Measurements from ENCODE around the gene ABTB1.
"Not testable (repeated sequence)": the region's sequence is repeated elsewhere in the genome, so short reads cannot be mapped to it uniquely, and the experiment has no call there.

The ABTB1 gene

GRCh38 chr3:127647845-127648204, 24.9 kb upstream of the ABTB1 start:
- no peak for DNase-seq (ENCODE audit: low read depth in 1 of 2, low spot score in 1 of 2)

- DNase-seq (ENCODE audit: low read depth in 1 of 2, low spot score in 1 of 2): no peak
These were observed 22.5 kb upstream of the ABTB1 start for GRCh38 chr3:127650236-127650635.

GRCh38 chr3:127651516-127652172, 21.1 kb upstream of the ABTB1 start:
- no peak for DNase-seq (ENCODE audit: low read depth in 1 of 2, low spot score in 1 of 2)

- DNase-seq (ENCODE audit: low read depth in 1 of 2, low spot score in 1 of 2): no peak
These were observed 20.3 kb upstream of the ABTB1 start for GRCh38 chr3:127652246-127652995.

GRCh38 chr3:127654374-127654773, 18.4 kb upstream of the ABTB1 start:
- no peak for DNase-seq (ENCODE audit: low read depth in 1 of 2, low spot score in 1 of 2)

GRCh38 chr3:127654993-127655392, 17.8 kb upstream of the ABTB1 start:
- not testable (repeated sequence) for DNase-seq (ENCODE audit: low read depth in 1 of 2, low spot score in 1 of 2)

GRCh38 chr3:127655641-127656040, 17.1 kb upstream of the ABTB1 start:
- no peak for DNase-seq (ENCODE audit: low read depth in 1 of 2, low spot score in 1 of 2)

GRCh38 chr3:127656906-127657305, 15.8 kb upstream of the ABTB1 start:
- DNase-seq (ENCODE audit: low read depth in 1 of 2, low spot score in 1 of 2): no peak

- no peak for DNase-seq (ENCODE audit: low read depth in 1 of 2, low spot score in 1 of 2)
These were observed 14.5 kb upstream of the ABTB1 start for GRCh38 chr3:127658234-127658633.

- DNase-seq (ENCODE audit: low read depth in 1 of 2, low spot score in 1 of 2): no peak
These were observed 12.0 kb upstream of the ABTB1 start for GRCh38 chr3:127660621-127661251.

- no peak for DNase-seq (ENCODE audit: low read depth in 1 of 2, low spot score in 1 of 2)
These were observed 11.2 kb upstream of the ABTB1 start for GRCh38 chr3:127661600-127661999.

- no peak for DNase-seq (ENCODE audit: low read depth in 1 of 2, low spot score in 1 of 2)
These were observed 10.7 kb upstream of the ABTB1 start for GRCh38 chr3:127662001-127662469.

- no peak for DNase-seq (ENCODE audit: low read depth in 1 of 2, low spot score in 1 of 2)
These were observed 9.6 kb upstream of the ABTB1 start for GRCh38 chr3:127663151-127663550.

GRCh38 chr3:127665165-127665564, 7.6 kb upstream of the ABTB1 start:
- DNase-seq (ENCODE audit: low read depth in 1 of 2, low spot score in 1 of 2): no peak

- no peak for DNase-seq (ENCODE audit: low read depth in 1 of 2, low spot score in 1 of 2)
These were observed 7.2 kb upstream of the ABTB1 start for GRCh38 chr3:127665586-127665985.

- DNase-seq (ENCODE audit: low read depth in 1 of 2, low spot score in 1 of 2): no peak
These were observed 6.1 kb upstream of the ABTB1 start for GRCh38 chr3:127666676-127667075.

- no peak for DNase-seq (ENCODE audit: low read depth in 1 of 2, low spot score in 1 of 2)
These were observed 5.6 kb upstream of the ABTB1 start for GRCh38 chr3:127667119-127667681.

GRCh38 chr3:127668906-127669305, 3.8 kb upstream of the ABTB1 start:
- no peak for DNase-seq (ENCODE audit: low read depth in 1 of 2, low spot score in 1 of 2)

GRCh38 chr3:127669541-127670228, 3.1 kb upstream of the ABTB1 start:
- no peak for DNase-seq (ENCODE audit: low read depth in 1 of 2, low spot score in 1 of 2)

GRCh38 chr3:127670229-127670559, 2.6 kb upstream of the ABTB1 start:
- DNase-seq (ENCODE audit: low read depth in 1 of 2, low spot score in 1 of 2): no peak

- DNase-seq (ENCODE audit: low read depth in 1 of 2, low spot score in 1 of 2): no peak
These were observed 1.8 kb upstream of the ABTB1 start for GRCh38 chr3:127670761-127671522.
